SK-N-MC (cell line): ENCODE data around the gene EIF1.

ENCODE experiments used
- EZH2 ChIP-seq: fragments of 200-600 bp; sonication (generic); IDR thresholded peaks from one replicate; pipeline ENCODE4 v1.6.1; 2017; ENCODE audit warnings: antibody characterized with exemption
- POLR2AphosphoS5 ChIP-seq: IDR thresholded peaks from 2 replicates; pipeline ENCODE4 v1.6.1; 2012; ENCODE audit warnings: mild to moderate bottlenecking, low read depth, low read length, borderline replicate concordance

GRCh38 chr17:41655611-41656111 lies 33.0 kb upstream of the EIF1 start:
- no peak for TF ChIP-seq POLR2AphosphoS5
- no peak for TF ChIP-seq EZH2
